Tibial artery (tissue), 4 donors: ENCODE results near the gene DNMT3B.

Source experiments
- DNase-seq, 2 donors: peaks; one replicate each; pipeline ENCODE4 v3.0.0-alpha.2; 2019
- H3K27ac ChIP-seq, 2 donors: fragments of 200-600 bp; sonication (generic) in 1 of 2; 1 replicate in 1 of 2; 2 replicates in 1 of 2; pipeline ENCODE4 v1.5.1; 2018 to 2019; ENCODE audit warnings: mild to moderate bottlenecking in 1 of 2
- H3K27me3 ChIP-seq, 2 donors: fragments of 200-600 bp; sonication (generic) in 1 of 2; one replicate each; pipeline versions ENCODE4 v1.5.1 to v1.6.0; 2016 to 2019
- H3K36me3 ChIP-seq, 3 donors: fragments of 200-600 bp; sonication (generic) in 2 of 3; one replicate each; pipeline ENCODE4 v1.5.1; 2016 to 2019; ENCODE audit warnings: mild to moderate bottlenecking in 2 of 3
- H3K4me1 ChIP-seq, 4 donors: fragments of 200-600 bp; sonication (generic) in 2 of 4; 1 replicate in 3 of 4; 2 replicates in 1 of 4; pipeline ENCODE4 v1.5.1; 2016 to 2019
- H3K4me3 ChIP-seq, 2 donors: fragments of 200-600 bp; sonication (generic) in 1 of 2; 1 replicate in 1 of 2; 2 replicates in 1 of 2; pipeline ENCODE4 v1.5.1; 2018 to 2019; ENCODE audit warnings: mild to moderate bottlenecking in 2 of 2
- H3K9me3 ChIP-seq, 3 donors: fragments of 200-600 bp; sonication (generic) in 1 of 3; one replicate each; pipeline ENCODE4 v1.5.1; 2016 to 2019
- intact Hi-C: fragments of 100-400 bp; cut with DNase I; formaldehyde crosslinking; loops from one replicate; pipeline ENCODE4 v1.15.0; 2023; ENCODE audit warnings: low total_unique reads
- TF ChIP-seq, protein P1 (sequence below), 2 experiments: fragments of 200-600 bp in 1 of 2; fragments of 450-650 bp in 1 of 2; IDR thresholded peaks; one replicate each; pipeline ENCODE4 v1.5.1; 2017 to 2019; ENCODE audit warnings: antibody characterized with exemption in 2 of 2, mild to moderate bottlenecking in 1 of 2, moderate library complexity in 1 of 2

The DNMT3B gene

DNA sequence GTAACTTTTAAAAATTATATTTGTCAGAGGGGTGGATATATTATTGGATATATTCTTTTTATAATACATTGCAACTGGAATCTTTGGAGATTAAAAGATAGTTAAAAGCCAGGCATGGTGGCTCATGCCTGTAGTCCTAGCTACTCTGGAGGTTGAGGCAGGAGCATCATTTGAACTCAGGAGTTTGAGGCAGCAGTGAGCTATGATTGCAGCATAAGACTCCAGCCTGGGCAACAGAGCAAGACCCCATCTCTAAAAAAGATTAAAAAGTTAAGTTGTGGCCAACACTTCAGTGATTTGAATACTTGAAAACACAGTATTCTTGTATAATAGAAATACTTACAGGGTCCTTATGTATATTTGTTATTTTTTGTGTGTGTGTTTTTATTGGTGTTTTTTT lies 72.8 kb downstream of the DNMT3B start:
- Histone ChIP-seq H3K27ac (no peak overlapping the region), H3K36me3 (peaks cover 58 to 61% (median 61%) of the 10 kb centered on the region in 3 donors), H3K4me1 (peaks cover 0 to 10% (median 0%) of the 10 kb centered on the region in 4 donors), H3K27me3 (no peaks in the 10 kb centered on the region), H3K9me3 (no peaks in the 10 kb centered on the region), H3K4me3 (no peak overlapping the region)
- TF ChIP-seq, protein P1, sequence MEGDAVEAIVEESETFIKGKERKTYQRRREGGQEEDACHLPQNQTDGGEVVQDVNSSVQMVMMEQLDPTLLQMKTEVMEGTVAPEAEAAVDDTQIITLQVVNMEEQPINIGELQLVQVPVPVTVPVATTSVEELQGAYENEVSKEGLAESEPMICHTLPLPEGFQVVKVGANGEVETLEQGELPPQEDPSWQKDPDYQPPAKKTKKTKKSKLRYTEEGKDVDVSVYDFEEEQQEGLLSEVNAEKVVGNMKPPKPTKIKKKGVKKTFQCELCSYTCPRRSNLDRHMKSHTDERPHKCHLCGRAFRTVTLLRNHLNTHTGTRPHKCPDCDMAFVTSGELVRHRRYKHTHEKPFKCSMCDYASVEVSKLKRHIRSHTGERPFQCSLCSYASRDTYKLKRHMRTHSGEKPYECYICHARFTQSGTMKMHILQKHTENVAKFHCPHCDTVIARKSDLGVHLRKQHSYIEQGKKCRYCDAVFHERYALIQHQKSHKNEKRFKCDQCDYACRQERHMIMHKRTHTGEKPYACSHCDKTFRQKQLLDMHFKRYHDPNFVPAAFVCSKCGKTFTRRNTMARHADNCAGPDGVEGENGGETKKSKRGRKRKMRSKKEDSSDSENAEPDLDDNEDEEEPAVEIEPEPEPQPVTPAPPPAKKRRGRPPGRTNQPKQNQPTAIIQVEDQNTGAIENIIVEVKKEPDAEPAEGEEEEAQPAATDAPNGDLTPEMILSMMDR (IDR thresholded peaks at IDR 0.05), result no peak
- DNase-seq, result no peak
- intact Hi-C loops, result no loop called here

DNA sequence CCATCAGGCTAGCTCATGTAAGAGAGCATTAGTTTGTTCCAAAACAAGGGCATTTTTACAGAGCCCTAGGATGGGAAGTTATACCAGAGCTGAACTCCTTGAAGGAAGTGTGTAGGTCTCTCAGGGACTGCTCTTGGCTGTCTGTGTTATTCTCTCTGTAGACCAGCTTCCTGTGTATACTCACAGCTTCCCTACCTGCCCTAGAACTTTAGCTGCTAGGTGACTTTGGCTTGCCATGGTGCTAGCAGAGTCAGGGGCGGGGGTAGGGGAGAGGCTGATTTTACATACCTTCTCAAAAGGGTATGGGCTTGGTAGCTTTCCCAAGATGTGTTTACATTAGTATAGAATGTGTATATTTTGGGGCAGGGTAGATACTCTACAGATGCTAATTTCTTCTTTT lies 75.0 kb downstream of the DNMT3B start:
- Histone ChIP-seq H3K9me3 (no peaks in the 10 kb centered on the region), H3K36me3 (peaks cover 75 to 79% (median 77%) of the 10 kb centered on the region in 3 donors), H3K4me1 (peaks cover 0 to 2% (median 0%) of the 10 kb centered on the region in 4 donors), H3K4me3 (no peak overlapping the region), H3K27me3 (no peaks in the 10 kb centered on the region), H3K27ac (no peak overlapping the region)
- no peak for DNase-seq
- intact Hi-C loops, result no loop called here
- TF ChIP-seq, protein P1 (IDR thresholded peaks at IDR 0.05), result no peak

DNA sequence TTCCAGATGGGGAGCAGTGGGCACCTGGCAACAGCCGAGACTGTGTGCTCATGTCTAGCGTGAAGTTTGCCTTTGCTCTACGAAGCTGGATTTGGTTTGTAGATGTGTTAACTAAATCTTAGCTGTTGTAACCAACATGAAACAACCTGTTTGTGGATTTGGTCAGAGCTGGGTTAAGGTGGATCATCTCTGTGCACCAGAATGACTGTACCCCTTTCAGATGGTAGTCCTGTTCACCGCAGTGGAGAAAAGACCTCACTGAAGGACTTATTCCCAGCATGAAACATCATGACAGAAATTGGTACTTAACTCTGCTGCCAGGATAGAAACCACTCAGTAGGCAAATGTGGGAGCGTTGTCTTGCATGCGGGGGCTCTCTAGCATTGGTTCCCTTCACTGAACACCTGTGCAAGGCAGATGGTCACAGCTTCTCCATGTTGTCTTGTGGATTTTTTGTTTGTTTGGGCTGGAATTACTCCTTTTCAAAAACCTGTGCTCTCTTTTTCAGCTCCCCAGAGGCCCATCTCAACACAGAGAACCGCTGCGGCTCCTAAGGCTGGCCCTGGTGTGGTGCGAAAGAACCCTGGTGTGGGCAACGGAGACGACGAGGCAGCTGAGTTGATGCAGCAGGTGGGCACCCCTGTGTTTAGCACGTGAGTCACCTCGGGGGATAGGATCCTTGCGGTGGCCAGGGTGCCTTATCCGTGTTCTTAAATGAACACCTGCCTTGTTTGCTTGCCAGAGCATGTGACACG lies 77.2 kb downstream of the DNMT3B start:
- H3K36me3 ChIP-seq, result peaks cover 74 to 82% (median 80%) of the 10 kb centered on the region in 3 donors
- intact Hi-C loops, result no loop called here
- H3K27ac ChIP-seq, result no peak overlapping the region
- DNase-seq, result no peak
- H3K4me3 ChIP-seq, result no peak overlapping the region
- TF ChIP-seq, protein P1 (IDR thresholded peaks at IDR 0.05), result no peak
- H3K9me3 ChIP-seq, result no peaks in the 10 kb centered on the region
- no peaks in the 10 kb centered on the region for H3K4me1 ChIP-seq
- no peaks in the 10 kb centered on the region for H3K27me3 ChIP-seq

DNA sequence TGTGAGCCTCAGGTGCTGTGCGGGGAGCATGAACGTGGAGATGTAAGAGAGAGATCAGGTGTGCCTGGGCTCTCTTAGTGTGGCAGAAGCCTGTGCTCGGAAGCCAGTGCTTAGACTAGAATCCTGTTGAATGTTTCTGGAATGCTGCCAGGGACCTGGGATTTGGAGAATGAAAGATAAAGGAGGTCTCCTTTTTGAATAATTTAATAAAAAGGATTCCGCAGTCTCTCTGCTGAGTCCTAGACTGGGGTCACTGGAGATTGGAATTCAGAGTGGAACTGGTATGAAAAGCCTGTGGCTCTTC lies 77.7 kb downstream of the DNMT3B start:
- intact Hi-C loops, result no loop called here
- H3K9me3 ChIP-seq, result no peaks in the 10 kb centered on the region
- no peaks in the 10 kb centered on the region for H3K27me3 ChIP-seq
- H3K4me3 ChIP-seq, result no peak overlapping the region
- peaks cover 75 to 79% (median 77%) of the 10 kb centered on the region in 3 donors for H3K36me3 ChIP-seq
- no peak for DNase-seq
- H3K4me1 ChIP-seq, result no peaks in the 10 kb centered on the region
- H3K27ac ChIP-seq, result no peak overlapping the region
- TF ChIP-seq, protein P1 (IDR thresholded peaks at IDR 0.05), result no peak

DNA sequence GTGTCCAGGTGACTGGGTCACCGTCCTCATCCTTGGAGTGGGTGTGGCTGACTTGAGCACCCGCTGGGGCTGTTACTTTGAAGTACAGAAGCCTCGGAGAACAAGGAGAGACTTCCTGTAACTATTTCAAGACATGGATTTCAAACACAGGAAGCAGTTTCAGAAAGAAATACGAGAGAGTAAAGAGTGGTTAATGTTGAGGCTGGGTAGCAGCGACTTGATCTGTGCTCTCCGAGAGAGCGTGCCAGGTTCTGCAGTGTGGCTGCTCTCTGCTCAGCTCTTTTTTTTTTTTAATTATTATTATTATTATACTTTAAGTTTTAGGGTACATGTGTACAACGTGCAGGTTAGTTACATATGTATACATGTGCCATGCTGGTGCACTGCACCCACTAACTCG lies 79.0 kb downstream of the DNMT3B start:
- Histone ChIP-seq H3K4me3 (no peak overlapping the region), H3K36me3 (peaks cover 68 to 81% (median 80%) of the 10 kb centered on the region in 3 donors), H3K4me1 (no peaks in the 10 kb centered on the region), H3K27me3 (no peaks in the 10 kb centered on the region), H3K9me3 (no peaks in the 10 kb centered on the region), H3K27ac (no peak overlapping the region)
- TF ChIP-seq, protein P1 (IDR thresholded peaks at IDR 0.05), result no peak
- DNase-seq, result no peak
- intact Hi-C loops, result no loop called here
